A549 (cell line): ENCODE results near the gene ZBTB22. TPM values are rescaled to one million over a fixed set of nuclear protein-coding genes. Genes with fewer than 3 reads are reported as not detected.
A peak's percentile ranks its signal among the peaks of the same experiment; 100 is the strongest.
"Not testable (repeated sequence)": the region's sequence is repeated elsewhere in the genome, so short reads cannot be mapped to it uniquely, and the experiment has no call there.

Source experiments
- ATAC-seq, 2 experiments: fragments of 200-7000 bp in 1 of 2; fragments of >200 bp in 1 of 2; cut with Nextera tagmentation in 1 of 2; cut with Tn5 transposase in 1 of 2; 3 replicates each; pipeline versions ENCODE4 v1.8.0 to v1.9.1; 2018 to 2020; ENCODE audit warnings: mild to moderate bottlenecking in 1 of 2, moderate library complexity in 1 of 2
- CTCF ChIA-PET: fragments of 300-600 bp; sonication (Branson Sonifier 250); formaldehyde crosslinking; extraction: SDS; loops from one replicate; lab custom pipeline; 2021; ENCODE audit warnings: antibody characterized with exemption, inconsistent platforms; lab: Yijun Ruan, JAX
- POLR2A ChIA-PET: fragments of 350-600 bp; formaldehyde crosslinking; extraction: SDS; loops from one replicate; lab custom pipeline; 2021; ENCODE audit warnings: antibody characterized with exemption, inconsistent platforms; lab: Yijun Ruan, JAX
- DNase-seq, 2 experiments: peaks; one replicate each; pipeline versions ENCODE4 v3.0.0 to v3.0.0-alpha.2; 2011 to 2016; ENCODE audit warnings: low read depth in 1 of 2, low spot score in 1 of 2
- FAIRE-seq: peaks from 2 replicates; lab custom pipeline; 2011; peaks lifted over from hg19 to GRCh38; lab: Jason Lieb, UNC
- H3K27ac ChIP-seq, 2 experiments: fragments of >200 bp; sonication (Bioruptor Twin); formaldehyde crosslinking; 3 replicates each; pipeline ENCODE4 v1.5.1; 2016 to 2017
- H3K4me1 ChIP-seq: fragments of >200 bp; sonication (Bioruptor Twin); formaldehyde crosslinking; 3 replicates; pipeline ENCODE4 v1.6.1; 2016
- H3K4me2 ChIP-seq: fragments of >200 bp; sonication (Bioruptor Twin); formaldehyde crosslinking; 3 replicates; pipeline ENCODE4 v1.6.1; 2016
- H3K4me3 ChIP-seq: fragments of >200 bp; sonication (Bioruptor Twin); formaldehyde crosslinking; 3 replicates; pipeline ENCODE4 v1.5.1; 2016
- H3K9me3 ChIP-seq: fragments of >200 bp; sonication (Bioruptor Twin); formaldehyde crosslinking; 3 replicates; pipeline ENCODE4 v1.6.1; 2016
- CBX2 ChIP-seq: fragments of 200-600 bp; sonication (generic); IDR thresholded peaks from 2 replicates; pipeline ENCODE4 v1.6.1; 2016; ENCODE audit warnings: low read depth, mild to moderate bottlenecking, borderline replicate concordance
- CHD4 ChIP-seq: fragments of 200-600 bp; sonication (generic); IDR thresholded peaks from 2 replicates; pipeline ENCODE4 v1.6.1; 2016; ENCODE audit warnings: antibody characterized with exemption, mild to moderate bottlenecking, borderline replicate concordance
- ELK1 ChIP-seq: fragments of 150-350 bp; IDR thresholded peaks from 2 replicates; pipeline ENCODE4 v1.6.1; 2014; ENCODE audit warnings: low read depth, mild to moderate bottlenecking, low read length
- FOSB ChIP-seq: fragments of 250-450 bp; sonication (Bioruptor Pico); IDR thresholded peaks from 2 replicates; pipeline ENCODE4 v1.5.0; 2020; ENCODE audit warnings: mild to moderate bottlenecking, moderate library complexity
- FOXS1 ChIP-seq: fragments of 250-450 bp; sonication (Bioruptor Pico); IDR thresholded peaks from 2 replicates; pipeline ENCODE4 v1.5.0; 2020; ENCODE audit warnings: mild to moderate bottlenecking, moderate library complexity
- GATA3 ChIP-seq: IDR thresholded peaks from 2 replicates; pipeline ENCODE4 v1.6.1; 2012; ENCODE audit warnings: borderline replicate concordance
- HDAC2 ChIP-seq: fragments of 200-600 bp; sonication (generic); IDR thresholded peaks from 2 replicates; pipeline ENCODE4 v1.6.1; 2016
- NFE2L2 ChIP-seq: fragments of 150-350 bp; conservative IDR thresholded peaks from 2 replicates; pipeline ENCODE4 v1.6.1; 2014; ENCODE audit warnings: low read length
- POLR2A ChIP-seq: IDR thresholded peaks from 2 replicates; pipeline ENCODE4 v1.6.1; 2012; ENCODE audit warnings: mild to moderate bottlenecking, low read length
- RAD21 ChIP-seq, 2 experiments: fragments of >200 bp in 1 of 2; sonication (Bioruptor Twin) in 1 of 2; formaldehyde crosslinking in 1 of 2; IDR thresholded peaks in 1 of 2; conservative IDR thresholded peaks in 1 of 2; 2 replicates in 1 of 2; 3 replicates in 1 of 2; pipeline ENCODE4 v1.6.1; 2012 to 2018; ENCODE audit warnings: inconsistent platforms in 1 of 2
- SMC3 ChIP-seq: fragments of >200 bp; sonication (Bioruptor Twin); formaldehyde crosslinking; IDR thresholded peaks from 3 replicates; pipeline ENCODE4 v1.6.1; 2018; ENCODE audit warnings: inconsistent platforms
- TFCP2L1 ChIP-seq: fragments of 250-450 bp; sonication (Bioruptor Pico); IDR thresholded peaks from 2 replicates; pipeline ENCODE4 v1.5.0; 2021; ENCODE audit warnings: mild to moderate bottlenecking
- ZC3H11A ChIP-seq: fragments of 450-650 bp; IDR thresholded peaks from 2 replicates; pipeline ENCODE4 v1.6.1; 2014; ENCODE audit warnings: antibody characterized with exemption, mild to moderate bottlenecking
- WGBS: methylation state at CpG from one replicate; pipeline ENCODE4 v1.1.6; 2017; ENCODE audit errors: missing lambda C conversion rate; 5-methylcytosine and 5-hydroxymethylcytosine counted together
- polyA plus RNA-seq, 4 experiments: library from polyadenylated mRNA; depleted of rRNA in 3 of 4; stranded (reverse); fragments of >200 nt; fragmentation: RNase III in 1 of 4; extraction: RNeasy Plus Mini Kit Qiagen cat#74134 plus additional on column Dnase treatment in 1 of 4; gene quantifications; 2 replicates in 3 of 4; 3 replicates in 1 of 4; pipeline ENCODE4 v1.2.3, GENCODE V29; 2011 to 2017
- TF ChIP-seq, protein P1 (sequence below): fragments of >200 bp; sonication (Bioruptor Twin); formaldehyde crosslinking; IDR thresholded peaks from 3 replicates; pipeline ENCODE4 v1.5.1; 2016
- TF ChIP-seq, protein P2 (sequence below): fragments of 250-450 bp; sonication (Bioruptor Pico); IDR thresholded peaks from 2 replicates; pipeline ENCODE4 v1.5.0; 2020; ENCODE audit warnings: low read depth, mild to moderate bottlenecking, moderate library complexity
- TF ChIP-seq, protein P3 (sequence below): IDR thresholded peaks from 2 replicates; pipeline ENCODE4 v1.6.1; 2012

Gene ZBTB22
- polyA plus RNA-seq, 2 of the 4 experiments (the other 2 are of a cell fraction), result 3.2 to 8.3 TPM

DNA sequence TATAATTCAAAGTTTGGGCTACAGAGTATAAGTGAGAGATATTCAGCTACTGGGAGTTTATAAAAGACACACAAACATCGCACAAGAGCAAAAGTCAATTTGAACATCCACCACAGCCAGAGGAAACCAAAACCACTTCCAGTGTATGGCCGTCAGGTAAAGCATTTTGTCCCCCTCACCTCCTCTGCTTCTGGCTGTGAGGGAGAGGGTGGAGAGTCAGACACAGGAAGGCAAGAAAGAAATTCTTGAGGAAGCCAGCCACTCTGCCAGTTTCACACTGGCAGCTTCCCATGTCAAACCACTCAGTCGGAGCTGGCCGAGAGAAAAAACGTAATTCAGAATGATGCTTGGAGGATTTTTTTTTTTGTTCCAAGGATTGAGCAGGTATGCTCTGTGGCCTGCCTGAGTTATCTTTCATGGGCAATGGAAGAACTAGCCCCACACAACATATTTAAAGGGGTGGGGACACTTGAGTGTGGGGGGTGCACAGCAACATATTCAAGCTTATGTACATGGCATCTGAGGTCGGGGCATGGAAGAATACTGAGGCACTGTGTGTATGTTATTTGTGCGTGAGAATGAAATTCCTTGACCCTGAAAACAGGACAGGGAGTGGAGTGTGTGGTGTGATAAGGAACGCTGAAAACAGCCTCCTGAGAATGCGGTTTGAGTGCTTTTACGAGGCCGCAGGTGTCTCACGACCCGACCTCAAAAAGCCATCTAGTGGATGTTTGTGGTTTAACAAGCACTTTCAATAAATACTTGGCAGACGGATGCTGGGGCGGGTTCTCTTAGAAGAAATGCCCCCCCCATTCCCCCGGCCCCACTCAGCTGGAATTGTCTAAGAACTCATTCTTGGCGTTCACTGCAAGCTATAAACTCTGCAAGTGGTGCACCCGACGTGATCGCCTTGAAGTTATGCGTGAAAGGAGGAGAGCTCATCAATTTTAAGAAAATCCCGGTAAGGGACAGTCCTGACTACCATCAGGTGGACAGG is 27.5 kb upstream of the ZBTB22 start:
- H3K4me1 ChIP-seq, result no peaks in the 10 kb centered on the region
- DNase-seq, result peak; percentile 35 to 73
- no peak for FAIRE-seq
- 31% methylated on average over 18 of the region's 22 CpGs for WGBS
- peak overlapping the region; percentile 65 for H3K4me2 ChIP-seq
- ChIA-PET POLR2A (no interaction called here), CTCF (interaction anchor here (0.6 to 2.9 kb wide), 16 partner anchors 9 to 792 kb away, joined by 3 to 24 read pairs (median 6); no protein-coding TSS in a partner anchor)
- no peak overlapping the region for H3K27ac ChIP-seq
- H3K4me3 ChIP-seq, result no peak overlapping the region
- H3K9me3 ChIP-seq, result no peaks in the 10 kb centered on the region
- no peak for TF ChIP-seq HDAC2
- no peak for TF ChIP-seq FOSB (CRISPR knock-in tag)
- no peak for TF ChIP-seq GATA3
- TF ChIP-seq, protein P1, sequence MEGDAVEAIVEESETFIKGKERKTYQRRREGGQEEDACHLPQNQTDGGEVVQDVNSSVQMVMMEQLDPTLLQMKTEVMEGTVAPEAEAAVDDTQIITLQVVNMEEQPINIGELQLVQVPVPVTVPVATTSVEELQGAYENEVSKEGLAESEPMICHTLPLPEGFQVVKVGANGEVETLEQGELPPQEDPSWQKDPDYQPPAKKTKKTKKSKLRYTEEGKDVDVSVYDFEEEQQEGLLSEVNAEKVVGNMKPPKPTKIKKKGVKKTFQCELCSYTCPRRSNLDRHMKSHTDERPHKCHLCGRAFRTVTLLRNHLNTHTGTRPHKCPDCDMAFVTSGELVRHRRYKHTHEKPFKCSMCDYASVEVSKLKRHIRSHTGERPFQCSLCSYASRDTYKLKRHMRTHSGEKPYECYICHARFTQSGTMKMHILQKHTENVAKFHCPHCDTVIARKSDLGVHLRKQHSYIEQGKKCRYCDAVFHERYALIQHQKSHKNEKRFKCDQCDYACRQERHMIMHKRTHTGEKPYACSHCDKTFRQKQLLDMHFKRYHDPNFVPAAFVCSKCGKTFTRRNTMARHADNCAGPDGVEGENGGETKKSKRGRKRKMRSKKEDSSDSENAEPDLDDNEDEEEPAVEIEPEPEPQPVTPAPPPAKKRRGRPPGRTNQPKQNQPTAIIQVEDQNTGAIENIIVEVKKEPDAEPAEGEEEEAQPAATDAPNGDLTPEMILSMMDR, result peak; percentile 40
- TF ChIP-seq ELK1, result no peak
- TF ChIP-seq SMC3, result peak; percentile 25; the same call in 2 of the 3 replicates
- TF ChIP-seq POLR2A, result no peak
- peak; percentile 32 to 38; a peak in 2 of 5 replicates for TF ChIP-seq RAD21 (conservative IDR thresholded peaks at IDR 0.05 in 1 of 2, IDR thresholded peaks at IDR 0.05 in 1 of 2)
- no peak for TF ChIP-seq TFCP2L1 (CRISPR knock-in tag)
- TF ChIP-seq ZC3H11A, result no peak
- TF ChIP-seq CBX2, result no peak
- TF ChIP-seq, protein P2, sequence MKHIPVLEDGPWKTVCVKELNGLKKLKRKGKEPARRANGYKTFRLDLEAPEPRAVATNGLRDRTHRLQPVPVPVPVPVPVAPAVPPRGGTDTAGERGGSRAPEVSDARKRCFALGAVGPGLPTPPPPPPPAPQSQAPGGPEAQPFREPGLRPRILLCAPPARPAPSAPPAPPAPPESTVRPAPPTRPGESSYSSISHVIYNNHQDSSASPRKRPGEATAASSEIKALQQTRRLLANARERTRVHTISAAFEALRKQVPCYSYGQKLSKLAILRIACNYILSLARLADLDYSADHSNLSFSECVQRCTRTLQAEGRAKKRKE (CRISPR knock-in tag), result no peak
- TF ChIP-seq, all 56 proteins: peak for 3
- peak; percentile 47 to 67; a peak in 4 of 6 replicates for ATAC-seq

- POLR2A ChIA-PET, result no interaction called here
- CTCF ChIA-PET, result interaction anchor here (0.6 to 2.9 kb wide), 12 partner anchors 9 to 438 kb away, joined by 3 to 24 read pairs (median 8); no protein-coding TSS in a partner anchor
- TF ChIP-seq, protein P3, sequence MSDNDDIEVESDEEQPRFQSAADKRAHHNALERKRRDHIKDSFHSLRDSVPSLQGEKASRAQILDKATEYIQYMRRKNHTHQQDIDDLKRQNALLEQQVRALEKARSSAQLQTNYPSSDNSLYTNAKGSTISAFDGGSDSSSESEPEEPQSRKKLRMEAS, result no peak
- TF ChIP-seq CHD4 (no peak), FOXS1 (CRISPR knock-in tag) (no peak), NFE2L2 (no peak)
- Histone ChIP-seq H3K4me2 (no peak overlapping the region), H3K9me3 (no peaks in the 10 kb centered on the region), H3K4me3 (no peak overlapping the region), H3K27ac (no peak overlapping the region), H3K4me1 (no peaks in the 10 kb centered on the region)
- ATAC-seq (no peak), FAIRE-seq (no peak), DNase-seq (no peak)
- 66% methylated on average over 6 of the region's 6 CpGs for WGBS
Measured at GRCh38 chr6:33343953-33344611, 26.5 kb upstream of the ZBTB22 start.

- CTCF ChIA-PET, result interaction anchor here (0.6 to 2.9 kb wide), 6 partner anchors 9 to 93 kb away, joined by 4 to 24 read pairs (median 8); no protein-coding TSS in a partner anchor
- 94% methylated on average over 7 of the region's 7 CpGs for WGBS
- ATAC-seq, H3K4me1 ChIP-seq, H3K9me3 ChIP-seq, H3K4me3 ChIP-seq, FAIRE-seq, POLR2A ChIA-PET, DNase-seq, H3K4me2 ChIP-seq, H3K27ac ChIP-seq: not testable (repeated sequence)
Measured at GRCh38 chr6:33343606-33343952, 26.0 kb upstream of the ZBTB22 start.
